GM10266 (cell line): ENCODE measurements around the gene AP4B1.

Experiments used
- DNase-seq: peaks from one replicate; pipeline ENCODE4 v3.0.0; 2012; ENCODE audit errors: extremely low spot score
- CTCF ChIP-seq: IDR thresholded peaks from 2 replicates; pipeline ENCODE4 v1.5.1; 2012; ENCODE audit warnings: mild to moderate bottlenecking, low read depth; ENCODE audit not compliant: control insufficient read depth, insufficient read depth; ENCODE audit errors: missing control alignments

Gene AP4B1

GRCh38 chr1:113917400-113918082 lies 12.9 kb upstream of the AP4B1 start:
- TF ChIP-seq CTCF, result no peak
- no peak for DNase-seq

GRCh38 chr1:113916974-113917373 lies 12.4 kb upstream of the AP4B1 start:
- no peak for DNase-seq
- TF ChIP-seq CTCF, result no peak

DNA sequence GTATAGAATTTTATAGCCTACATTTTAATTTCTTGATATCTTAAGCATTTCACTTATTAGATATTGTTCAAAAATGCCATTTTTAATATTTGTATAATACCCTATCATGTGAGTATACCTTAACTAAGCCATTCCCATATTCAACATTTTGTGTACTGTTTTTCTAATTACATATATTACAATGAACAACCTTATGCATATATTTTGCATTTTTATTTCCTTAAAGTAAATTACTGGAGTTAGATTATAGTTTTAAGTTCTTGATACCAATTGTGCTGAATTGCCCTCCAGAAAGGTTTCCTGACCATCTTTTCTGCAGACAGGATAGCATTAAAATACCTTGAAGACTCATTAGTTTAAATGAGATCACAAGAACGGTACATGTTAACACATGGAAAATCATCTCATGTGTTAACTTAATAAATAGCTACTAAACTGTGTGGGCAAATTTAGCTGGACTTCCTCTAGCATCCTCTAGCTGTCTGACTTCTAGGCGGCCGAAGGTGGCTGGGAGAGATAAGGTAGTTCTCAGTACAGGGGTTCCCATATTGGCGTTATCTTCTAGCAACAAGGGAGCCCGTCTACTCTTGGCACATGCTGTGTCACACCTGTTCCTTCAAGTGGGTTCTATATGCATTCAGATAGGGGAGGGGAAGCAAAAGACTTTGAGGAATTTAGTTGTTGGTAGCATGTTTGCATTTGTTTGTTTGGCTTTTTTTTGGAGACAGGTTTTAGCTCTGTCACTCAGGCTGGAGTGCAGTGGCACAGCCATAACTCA lies 9.5 kb upstream of the AP4B1 start:
- no peak for TF ChIP-seq CTCF
- DNase-seq, result no peak

- DNase-seq, result no peak
- TF ChIP-seq CTCF, result no peak
Measured at GRCh38 chr1:113913312-113913668, 8.7 kb upstream of the AP4B1 start.

DNA sequence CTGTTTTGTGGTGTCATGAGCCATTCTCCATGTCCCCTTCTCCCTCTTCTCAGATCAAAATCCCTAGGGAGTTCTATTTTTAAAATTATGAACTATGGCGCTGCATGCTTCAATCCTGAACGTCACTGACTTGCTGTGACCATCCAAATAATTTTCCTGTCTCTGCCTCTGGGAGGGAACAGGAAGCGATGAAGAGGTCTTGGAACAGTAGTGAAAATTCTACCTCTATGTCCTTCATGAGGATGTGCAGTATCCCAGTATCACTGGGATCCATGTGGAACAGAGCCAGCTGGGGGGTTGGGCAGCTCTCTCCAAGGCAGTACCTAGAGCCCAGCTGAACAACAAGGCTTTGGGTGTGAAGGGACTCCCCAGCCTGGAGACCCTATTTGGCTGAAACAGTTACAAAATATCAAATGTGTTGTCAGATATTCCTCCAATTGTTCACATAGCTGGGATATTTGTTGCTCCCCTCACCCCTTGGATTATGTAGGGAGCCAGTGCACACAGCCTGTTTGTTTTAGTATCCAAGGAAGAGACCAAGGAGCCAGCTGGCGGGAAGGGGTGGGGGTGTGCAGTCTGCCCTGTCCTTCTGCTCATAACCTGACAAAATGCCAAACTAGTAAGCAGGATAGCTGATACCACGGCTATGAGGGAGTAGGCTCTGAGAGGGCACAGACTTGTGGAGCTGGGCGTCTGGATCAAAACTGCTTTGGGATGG lies 8.2 kb upstream of the AP4B1 start:
- TF ChIP-seq CTCF, result no peak
- no peak for DNase-seq

DNA sequence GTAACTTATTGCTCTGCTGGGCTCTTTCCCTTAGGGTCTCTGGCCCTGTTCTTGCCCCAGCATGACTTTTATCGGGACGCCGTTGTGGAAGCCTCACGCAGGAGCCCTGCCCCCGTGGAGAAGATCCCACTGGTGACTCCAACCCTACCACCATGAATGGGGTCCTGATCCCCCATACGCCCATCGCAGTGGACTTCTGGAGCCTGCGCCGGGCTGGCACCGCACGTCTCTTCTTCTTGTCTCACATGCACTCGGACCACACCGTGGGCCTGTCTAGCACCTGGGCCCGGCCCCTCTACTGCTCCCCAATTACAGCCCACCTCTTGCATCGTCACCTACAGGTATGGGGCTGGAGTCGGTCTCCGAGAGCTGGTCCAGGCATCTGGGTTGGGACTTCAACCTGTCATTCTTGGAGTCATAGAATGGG lies 849 bp upstream of the AP4B1 start:
- TF ChIP-seq CTCF, result no peak
- DNase-seq, result no peak
